GM18505 (cell line): Measurements from ENCODE around the gene COL11A1.

ENCODE experiments used
- ATAC-seq: cut with Tn5 transposase; IDR thresholded peaks from one replicate; pipeline ENCODE4 v1.9.1; 2021; ENCODE audit not compliant: unreplicated experiment
- POLR2A ChIP-seq: IDR thresholded peaks from 4 replicates; pipeline ENCODE4 v1.6.1; 2011; ENCODE audit warnings: borderline replicate concordance; ENCODE audit not compliant: insufficient read depth, insufficient read length; ENCODE audit errors: extremely low read depth

The COL11A1 gene

DNA sequence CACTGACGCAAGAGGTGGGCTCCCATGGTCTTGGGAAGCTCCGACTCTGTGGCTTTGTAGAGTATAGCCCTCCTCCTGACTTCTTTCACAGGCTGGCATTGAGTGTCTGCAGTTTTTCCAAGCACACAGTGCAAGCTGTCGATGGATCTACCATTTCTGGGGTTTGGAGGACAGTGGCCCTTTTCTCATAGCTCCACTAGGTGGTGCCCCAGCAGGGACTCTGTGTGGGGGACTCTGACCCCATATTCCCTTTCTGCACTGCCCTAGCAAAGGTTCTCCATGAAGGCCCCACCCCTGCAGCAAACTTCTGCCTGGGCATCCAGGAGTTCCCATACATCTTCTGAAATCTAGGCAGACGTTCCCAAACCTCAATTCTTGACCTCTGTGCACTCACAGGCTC, 236.2 kb downstream of the COL11A1 start:
- no peak for ATAC-seq
- TF ChIP-seq POLR2A: no peak

DNA sequence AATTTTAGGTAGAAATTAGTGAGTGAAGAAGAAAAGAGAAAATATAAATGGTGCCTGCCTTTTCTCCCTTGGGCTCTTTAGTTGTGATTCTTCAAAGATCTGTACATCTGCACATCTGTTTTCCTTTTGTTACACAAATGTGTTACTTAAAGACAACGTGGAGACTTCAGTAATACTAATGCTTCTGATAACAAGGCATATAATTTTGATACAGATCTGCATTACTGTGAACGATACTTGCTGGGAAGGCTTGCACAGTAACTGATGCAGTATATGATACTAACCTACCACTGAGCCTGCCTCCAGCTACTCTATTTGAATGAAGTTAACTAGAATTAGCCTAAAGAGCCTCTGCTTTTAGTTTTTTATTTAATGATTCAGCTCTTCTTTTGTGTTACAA, 244.6 kb downstream of the COL11A1 start:
- TF ChIP-seq POLR2A: no peak
- no peak for ATAC-seq

DNA sequence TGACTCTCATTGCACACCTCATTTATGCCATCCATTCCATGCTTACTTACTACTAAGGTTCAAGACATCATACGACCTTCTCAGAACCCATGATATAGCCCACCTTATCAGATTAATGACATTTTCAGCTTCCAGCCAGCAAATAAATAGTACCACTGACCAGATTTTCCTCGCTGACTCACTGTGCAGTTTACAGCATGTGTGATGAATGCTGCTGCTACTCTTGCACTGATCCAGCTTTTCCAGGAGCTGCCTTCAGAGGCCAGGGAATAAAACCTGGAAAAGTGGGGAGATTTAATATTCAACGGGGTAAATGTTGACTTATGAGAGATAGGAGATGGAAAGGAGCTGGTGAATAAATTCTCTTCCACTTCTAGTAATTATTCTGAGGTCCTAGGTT, 247.1 kb downstream of the COL11A1 start:
- no peak for ATAC-seq
- TF ChIP-seq POLR2A: no peak

DNA sequence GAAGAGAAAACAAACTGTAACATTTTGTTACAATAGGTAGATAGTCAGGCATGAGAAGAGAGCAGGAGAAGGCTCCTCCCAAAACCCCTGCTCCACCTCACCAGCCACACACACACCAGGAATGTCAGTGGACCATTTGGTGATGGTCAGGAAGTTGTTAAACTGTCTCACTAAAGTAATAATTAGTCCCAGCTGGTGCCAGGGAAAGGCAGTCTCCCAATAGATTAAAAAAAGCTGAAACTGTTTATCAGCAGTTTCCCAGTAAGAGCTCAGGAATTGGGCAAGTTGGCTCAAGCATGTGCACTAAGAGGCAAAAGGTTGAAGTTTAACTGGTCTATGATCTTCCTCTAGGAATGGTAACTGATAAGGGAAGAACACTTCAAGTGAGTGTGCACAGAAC, 249.6 kb downstream of the COL11A1 start:
- ATAC-seq: no peak
- TF ChIP-seq POLR2A: no peak

DNA sequence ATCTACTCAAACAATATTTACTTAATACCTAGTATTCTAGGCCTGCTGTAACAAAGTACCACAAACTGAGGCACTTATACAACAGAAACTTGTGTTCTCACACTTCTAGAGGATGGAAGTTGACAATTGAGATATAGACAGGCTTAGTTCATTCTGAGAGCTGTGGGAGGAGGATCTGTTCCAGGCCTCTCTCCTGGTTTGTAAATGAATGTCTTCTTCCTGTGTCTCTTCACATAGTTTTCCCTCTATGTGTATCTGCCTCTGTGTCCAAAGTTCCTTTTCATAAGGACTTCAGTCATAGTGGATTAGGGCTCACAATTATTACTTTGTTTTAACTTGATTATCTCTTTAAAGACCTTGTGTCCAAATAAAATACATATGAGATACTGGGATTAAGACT, 251.1 kb downstream of the COL11A1 start:
- ATAC-seq: no peak
- no peak for TF ChIP-seq POLR2A

DNA sequence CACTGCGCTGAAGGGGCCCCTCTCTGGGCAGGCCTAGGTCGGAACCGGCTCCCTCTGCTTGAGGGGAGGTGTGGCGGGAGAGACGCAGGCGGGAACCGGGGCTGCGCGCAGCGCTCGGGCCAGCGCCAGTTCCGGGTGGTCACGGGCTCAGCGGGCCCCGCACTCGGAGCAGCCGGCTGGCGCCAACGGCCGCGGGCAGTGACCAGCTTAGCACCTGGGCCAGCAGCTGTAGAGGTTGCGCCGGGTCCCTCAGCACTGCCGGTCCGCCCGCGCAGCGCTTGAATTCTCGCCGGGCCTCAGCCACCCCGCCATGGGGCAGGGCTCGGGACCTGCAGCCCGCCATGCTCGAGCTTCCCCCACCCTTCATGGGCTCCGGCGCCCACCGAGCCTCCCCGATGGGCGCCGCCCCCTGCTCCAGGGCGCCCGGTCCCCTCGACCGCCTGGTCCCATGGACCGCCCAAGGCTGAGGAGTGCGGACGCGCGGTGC, 254.6 kb downstream of the COL11A1 start:
- TF ChIP-seq POLR2A: no peak
- ATAC-seq: no peak

DNA sequence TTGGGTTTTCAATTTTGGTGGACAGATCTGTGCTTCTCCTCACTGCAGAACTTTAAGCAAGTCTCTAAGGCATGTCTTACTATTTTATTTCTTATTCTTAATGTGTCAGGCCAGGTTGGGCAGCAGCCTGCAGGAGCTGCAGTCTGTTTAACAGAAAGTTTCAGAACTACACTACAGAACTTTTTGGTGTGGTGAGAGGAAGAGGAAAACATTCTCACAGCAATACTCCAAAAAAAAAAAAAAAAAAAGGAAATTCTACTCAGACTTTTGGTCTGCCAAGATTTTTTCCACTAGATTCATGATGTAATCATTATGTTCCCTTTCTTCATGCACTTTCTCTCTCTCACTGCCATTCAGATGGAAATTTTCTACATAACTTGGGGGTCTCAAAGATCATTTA, 255.2 kb downstream of the COL11A1 start:
- no peak for ATAC-seq
- TF ChIP-seq POLR2A: no peak

DNA sequence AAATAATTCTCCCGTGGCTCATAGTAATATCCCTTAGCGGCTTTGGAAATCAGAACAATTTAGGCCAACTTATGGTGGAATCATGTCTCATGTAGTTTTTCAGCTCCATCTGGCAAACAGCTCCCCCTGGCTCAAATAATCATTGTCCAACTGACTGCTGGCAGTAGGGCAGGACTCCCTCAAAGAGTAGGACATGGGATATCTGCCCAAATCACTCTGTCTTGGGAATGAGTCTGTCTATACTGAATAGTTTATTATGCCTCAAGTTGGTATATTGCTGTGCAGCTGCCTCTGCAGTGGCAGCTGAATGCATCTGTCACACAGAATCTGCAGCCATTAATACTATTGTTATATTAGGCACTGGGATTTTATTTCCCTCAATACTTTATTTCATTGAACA, 255.7 kb downstream of the COL11A1 start:
- no peak for ATAC-seq
- no peak for TF ChIP-seq POLR2A

DNA sequence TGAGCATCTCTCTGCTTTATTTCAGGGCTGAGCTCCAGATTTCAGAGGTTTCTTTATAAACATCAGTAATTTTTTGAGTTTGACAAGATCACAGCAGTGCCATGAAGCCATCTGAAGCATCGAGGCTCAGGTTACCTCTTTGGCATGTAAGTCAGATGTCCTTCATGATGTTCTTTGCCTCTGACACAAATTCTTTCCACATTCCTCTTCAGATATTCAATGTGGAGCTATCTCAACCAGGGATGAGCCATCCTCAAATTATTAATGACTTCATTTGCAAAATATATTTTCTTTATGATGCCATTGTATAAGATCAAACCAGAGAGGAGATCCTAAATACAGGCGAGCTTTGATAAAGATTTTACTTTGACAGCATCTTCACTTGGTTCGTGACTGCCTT, 256.7 kb downstream of the COL11A1 start:
- no peak for ATAC-seq
- no peak for TF ChIP-seq POLR2A

DNA sequence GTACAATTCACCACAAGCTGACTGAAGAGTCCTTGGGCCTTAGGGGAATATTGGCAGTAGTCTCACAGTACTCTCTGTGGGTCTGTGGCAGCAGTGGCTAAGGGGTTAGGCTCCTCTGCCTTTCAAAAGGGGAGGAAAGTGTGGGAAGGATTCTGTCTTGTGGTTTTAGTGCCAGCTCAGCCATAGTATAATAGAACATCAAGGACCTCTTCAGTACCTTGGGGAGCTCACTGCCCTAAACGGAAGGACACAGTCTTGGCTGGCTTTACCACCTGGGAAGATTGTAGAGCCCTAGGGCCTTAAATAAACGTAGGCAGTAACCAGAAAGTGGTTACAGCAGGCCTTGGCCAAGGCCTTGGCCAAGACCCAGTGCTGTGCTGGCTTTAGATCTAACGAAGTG, 265.7 kb downstream of the COL11A1 start:
- no peak for TF ChIP-seq POLR2A
- ATAC-seq: no peak

DNA sequence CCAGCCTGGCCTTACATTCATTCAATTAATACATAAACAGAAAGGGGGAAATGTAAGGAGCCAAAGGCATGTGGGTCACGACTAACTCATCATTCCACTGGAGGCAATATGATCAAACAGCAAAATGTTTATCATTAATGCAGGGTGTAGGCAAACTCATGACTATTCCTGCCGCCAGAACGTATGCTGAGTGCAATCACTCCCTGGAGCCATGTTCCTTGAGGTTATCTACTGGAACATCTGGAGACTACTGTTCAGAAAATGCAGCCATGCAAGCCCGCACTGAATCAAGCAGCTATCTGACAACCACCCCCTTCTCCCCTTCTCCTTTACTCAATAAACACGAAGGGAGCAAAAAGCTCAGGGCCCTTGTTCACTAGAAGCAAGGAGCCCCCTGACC, 267.6 kb downstream of the COL11A1 start:
- no peak for ATAC-seq
- TF ChIP-seq POLR2A: no peak

DNA sequence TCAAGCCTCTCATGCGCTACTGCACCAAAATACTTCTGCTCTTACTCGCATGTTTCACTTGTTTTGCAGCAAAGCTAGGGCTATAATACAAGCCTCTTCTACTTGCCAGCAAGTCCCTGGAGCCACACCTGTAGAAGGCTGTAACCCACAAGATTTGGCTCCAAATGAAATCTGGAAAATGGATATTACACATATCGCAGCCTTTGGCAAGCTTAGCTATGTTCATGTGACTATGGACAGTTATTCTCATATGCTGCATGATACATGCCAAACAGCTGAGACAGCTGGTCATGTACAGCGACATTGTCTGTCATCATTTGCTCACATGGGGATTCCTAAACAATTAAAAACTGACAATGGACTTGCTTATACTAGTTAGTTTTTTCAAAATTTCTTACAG, 270.3 kb downstream of the COL11A1 start:
- ATAC-seq: no peak
- TF ChIP-seq POLR2A: no peak

DNA sequence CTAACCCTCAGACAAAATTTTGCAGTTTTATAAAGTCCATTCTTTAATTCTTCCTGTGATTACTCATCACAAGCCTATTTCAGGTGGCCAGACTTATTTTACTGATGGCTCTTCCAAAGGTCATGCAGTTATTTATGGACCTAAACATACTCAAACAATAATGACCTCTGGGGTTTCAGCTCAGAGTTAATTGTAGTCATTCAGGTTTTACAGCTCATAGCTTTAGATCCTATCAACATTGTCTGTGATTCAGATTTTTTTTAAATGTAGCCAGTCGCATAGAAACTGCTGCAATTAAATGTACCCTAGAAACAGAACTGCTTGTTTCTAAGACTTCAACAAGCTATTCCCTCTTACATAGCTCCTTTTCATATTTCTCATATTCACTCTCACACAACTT, 270.8 kb downstream of the COL11A1 start:
- no peak for TF ChIP-seq POLR2A
- ATAC-seq: no peak

DNA sequence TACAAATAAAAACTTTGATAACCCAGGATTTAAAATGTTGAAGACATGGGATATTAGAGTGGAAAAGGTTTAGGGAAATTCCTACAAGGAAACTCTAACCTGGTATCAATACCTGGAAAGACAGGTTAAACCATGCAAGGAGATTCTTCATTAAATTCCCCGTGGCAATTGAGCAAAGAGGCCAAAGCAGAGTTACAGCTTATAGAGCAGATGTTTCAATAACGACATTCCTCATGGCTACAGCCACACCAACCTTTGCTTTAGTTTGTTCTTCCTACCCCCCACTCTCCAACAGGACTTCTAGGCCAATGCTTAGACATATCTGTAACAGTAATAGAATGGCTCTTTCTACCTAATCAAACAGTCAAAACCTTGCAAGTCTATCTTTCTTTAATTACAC, 271.3 kb downstream of the COL11A1 start:
- ATAC-seq: no peak
- TF ChIP-seq POLR2A: no peak

DNA sequence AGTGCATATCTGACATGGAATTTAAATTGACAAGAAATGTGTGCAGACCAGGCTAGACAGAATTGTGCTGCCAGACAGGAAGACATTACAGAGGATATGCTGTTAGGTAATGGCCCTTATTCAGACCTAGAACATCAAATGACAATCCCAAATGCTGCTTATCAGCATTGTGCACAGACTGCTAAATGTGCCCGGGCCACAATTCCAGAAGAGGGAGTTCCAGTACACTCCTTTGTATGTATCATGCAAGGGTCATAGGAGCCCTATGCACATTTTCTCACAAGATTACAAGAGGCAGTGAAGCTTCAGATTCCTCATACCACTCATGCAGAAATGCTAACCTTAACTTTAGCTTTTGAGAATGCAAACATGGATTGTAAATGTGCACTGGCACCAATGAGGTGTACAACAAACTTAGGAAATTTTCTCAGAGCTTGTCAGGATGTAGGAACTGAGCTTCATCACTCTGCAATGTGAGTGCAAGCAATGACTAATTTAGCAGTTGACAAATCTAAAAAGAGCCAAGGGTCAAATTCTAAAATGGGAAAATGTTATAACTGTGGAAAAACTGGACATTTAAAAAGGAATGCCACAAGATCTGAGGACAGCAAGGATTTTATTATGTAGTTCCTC, 273.5 kb downstream of the COL11A1 start:
- no peak for ATAC-seq
- TF ChIP-seq POLR2A: no peak
